ENCODE measurements around the gene QPRT. TPM values are rescaled to one million over a fixed set of nuclear protein-coding genes. Genes with fewer than 3 reads are reported as not detected.

The QPRT gene
- total and polyA plus RNA-seq, 2 of the 13 experiments (the other 11 are each of a cell fraction or from before 2014, with no cell fraction given): 130 to 218 TPM

GRCh38 chr16:29720703-29721102 is 41.7 kb downstream of the QPRT start (continued):
- TF ChIP-seq ZBTB4 (CRISPR knock-in tag; IDR thresholded peaks at IDR 0.05; ENCODE audit: borderline replicate concordance) (no peak), JDP2 (CRISPR knock-in tag; IDR thresholded peaks at IDR 0.05; ENCODE audit: borderline replicate concordance) (no peak), ZNF24 (IDR thresholded peaks at IDR 0.05) (no peak), E2F2 (CRISPR knock-in tag; IDR thresholded peaks at IDR 0.05; ENCODE audit: borderline replicate concordance) (no peak), CREM (IDR thresholded peaks at IDR 0.05) (no peak), CREM (CRISPR knock-in tag; IDR thresholded peaks at IDR 0.05) (no peak), ZNF121 (CRISPR knock-in tag; IDR thresholded peaks at IDR 0.05) (peak; percentile 91), MIER3 (CRISPR knock-in tag; IDR thresholded peaks at IDR 0.05; ENCODE audit: borderline replicate concordance) (no peak), SAP130 (CRISPR knock-in tag; IDR thresholded peaks at IDR 0.05; ENCODE audit: low read depth) (peak; percentile 12; the same call in 1 of the 2 replicates), SATB2 (CRISPR knock-in tag; IDR thresholded peaks at IDR 0.05) (no peak), DNMT3B (CRISPR knock-in tag; conservative IDR thresholded peaks at IDR 0.05) (no peak), NR2F2 (IDR thresholded peaks at IDR 0.05; ENCODE audit: borderline replicate concordance, low read depth) (no peak), HINFP (CRISPR knock-in tag; IDR thresholded peaks at IDR 0.05; ENCODE audit: low read depth) (no peak), ARID5B (CRISPR knock-in tag; IDR thresholded peaks at IDR 0.05) (0 out of 2 replicates have a peak, but pooled peaks have one; percentile 20), AFF4 (CRISPR knock-in tag; IDR thresholded peaks at IDR 0.05) (no peak), ZNF598 (CRISPR knock-in tag; IDR thresholded peaks at IDR 0.05; ENCODE audit: borderline replicate concordance) (no peak)
